ENCODE results near the gene GIPR.
A peak's percentile ranks its signal among the peaks of the same experiment; 100 is the strongest.
"Not testable (repeated sequence)": the region's sequence is repeated elsewhere in the genome, so short reads cannot be mapped to it uniquely, and the experiment has no call there.

The GIPR gene

GRCh38 chr19:45645631-45646344 lies 22.2 kb upstream of the GIPR start:
- peak in 1 of 2 donors; percentile 43 for DNase-seq

DNA sequence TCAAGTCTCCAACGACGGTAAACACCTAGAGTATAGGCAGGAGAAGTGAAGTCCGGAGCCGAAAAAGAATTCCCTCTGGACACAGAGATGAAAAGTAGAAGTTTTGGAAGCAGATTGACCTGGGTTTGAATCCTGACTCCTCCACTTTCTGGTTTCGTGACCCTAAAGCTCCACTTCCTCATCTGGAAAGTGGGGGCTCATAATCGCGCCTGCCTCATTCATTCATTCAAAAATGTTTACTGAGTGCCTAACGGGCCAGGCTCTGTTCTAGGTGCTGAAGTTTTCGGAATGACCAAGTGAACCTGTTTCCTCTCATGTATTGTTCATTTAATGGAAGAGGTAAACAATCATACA lies 21.7 kb upstream of the GIPR start:
- no peak for DNase-seq

GRCh38 chr19:45650722-45651121 lies 17.3 kb upstream of the GIPR start:
- no peak for DNase-seq

- DNase-seq: no peak
Measured at GRCh38 chr19:45653634-45654033, 14.4 kb upstream of the GIPR start.

DNA sequence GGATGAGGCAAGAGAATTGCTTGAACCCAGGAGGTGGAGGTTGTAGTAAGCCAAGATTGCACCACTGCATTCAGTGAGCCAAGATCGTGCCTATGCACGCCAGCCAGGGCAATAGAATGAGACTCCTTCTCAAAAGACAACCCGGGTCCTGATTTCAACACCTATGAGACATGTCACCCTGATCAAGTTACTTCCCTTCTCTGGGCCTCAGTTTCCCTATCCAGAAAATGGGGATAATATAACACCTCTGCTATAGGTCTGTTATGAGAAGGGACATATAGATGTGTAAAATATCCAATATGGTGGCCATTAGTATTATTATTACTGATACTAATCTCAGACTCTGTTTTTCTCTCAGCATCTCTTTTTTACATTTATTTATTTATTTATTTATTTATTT lies 12.9 kb upstream of the GIPR start:
- no peak for DNase-seq

DNA sequence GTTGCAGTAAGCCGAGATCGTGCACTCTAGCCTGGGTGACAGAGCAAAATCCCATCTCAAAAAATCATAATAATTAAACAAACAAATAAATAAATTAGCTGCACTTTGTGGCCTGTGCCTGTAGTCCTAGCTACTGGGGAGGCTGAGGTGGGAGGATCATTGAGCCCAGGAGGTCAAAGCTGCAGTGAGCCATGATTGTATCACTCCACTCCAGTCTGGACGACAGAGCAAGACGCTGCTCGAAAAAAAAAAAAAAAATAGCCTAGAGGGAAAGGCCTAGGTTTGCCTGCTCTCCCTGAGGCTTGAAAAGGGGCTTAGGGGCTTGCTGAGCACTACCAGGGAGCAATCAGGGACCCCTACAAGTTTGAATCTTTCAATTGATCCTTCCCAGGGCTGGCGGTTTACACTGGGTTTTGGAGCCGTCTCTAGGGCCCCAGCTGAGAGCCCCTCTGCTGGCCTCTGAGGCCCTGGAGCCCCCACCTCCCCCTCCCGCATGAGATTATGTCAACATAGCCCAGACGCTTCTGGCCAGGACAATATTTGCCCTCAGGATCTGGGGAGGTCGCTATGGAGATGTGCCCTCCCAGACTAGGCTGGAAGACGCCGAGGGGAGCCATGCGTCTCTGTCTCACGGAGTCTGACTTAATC lies 10.4 kb upstream of the GIPR start:
- no peak for DNase-seq

GRCh38 chr19:45659096-45659729 lies 8.8 kb upstream of the GIPR start:
- no peak for DNase-seq

DNA sequence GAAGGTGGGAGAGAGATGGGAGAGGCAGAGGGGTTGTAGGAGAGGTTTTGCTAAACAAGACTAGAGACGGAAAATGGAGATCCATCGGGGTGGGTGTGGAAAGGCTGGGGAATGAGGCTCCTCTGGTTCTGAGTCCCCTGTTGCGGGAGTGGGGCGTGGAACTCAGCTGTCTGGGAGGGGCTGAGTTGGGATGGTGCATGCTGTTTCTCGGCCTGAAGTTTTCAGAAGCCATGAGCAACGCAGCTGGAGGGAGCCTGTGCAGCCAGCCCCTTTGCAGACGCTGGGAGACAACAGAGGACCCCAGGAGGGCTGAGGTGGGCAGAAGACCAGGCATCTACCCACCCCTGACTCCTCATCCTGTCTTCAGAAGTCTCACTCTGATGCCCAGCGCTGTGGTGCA lies 7.4 kb upstream of the GIPR start:
- no peak for DNase-seq

GRCh38 chr19:45663800-45664199 lies 4.2 kb upstream of the GIPR start:
- DNase-seq: no peak

DNA sequence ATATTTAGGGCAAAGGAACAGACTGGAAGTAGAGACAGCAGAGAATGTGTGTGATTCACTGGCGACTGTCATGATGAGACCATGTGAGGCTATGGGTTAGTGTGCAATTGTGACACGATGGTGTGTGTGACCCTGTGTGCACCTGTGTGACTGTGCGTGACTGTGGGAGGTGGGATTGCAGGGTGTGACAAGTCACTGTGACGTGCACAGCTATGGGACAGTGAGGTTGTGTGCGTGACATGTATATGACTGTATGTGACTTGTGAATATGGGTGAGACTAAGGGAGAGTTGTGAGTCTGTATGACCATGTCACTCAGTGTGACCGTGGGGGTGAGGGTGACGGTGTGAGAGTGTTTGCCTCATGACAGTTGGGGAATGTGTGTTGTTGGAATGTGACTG lies 3.4 kb upstream of the GIPR start:
- no peak for DNase-seq

- DNase-seq: no peak
Measured at GRCh38 chr19:45668342-45668871, 386 bp downstream of the GIPR start.

- DNase-seq: peak in 1 of 2 donors; percentile 63
Measured at GRCh38 chr19:45670670-45671453, 2.8 kb downstream of the GIPR start.

DNA sequence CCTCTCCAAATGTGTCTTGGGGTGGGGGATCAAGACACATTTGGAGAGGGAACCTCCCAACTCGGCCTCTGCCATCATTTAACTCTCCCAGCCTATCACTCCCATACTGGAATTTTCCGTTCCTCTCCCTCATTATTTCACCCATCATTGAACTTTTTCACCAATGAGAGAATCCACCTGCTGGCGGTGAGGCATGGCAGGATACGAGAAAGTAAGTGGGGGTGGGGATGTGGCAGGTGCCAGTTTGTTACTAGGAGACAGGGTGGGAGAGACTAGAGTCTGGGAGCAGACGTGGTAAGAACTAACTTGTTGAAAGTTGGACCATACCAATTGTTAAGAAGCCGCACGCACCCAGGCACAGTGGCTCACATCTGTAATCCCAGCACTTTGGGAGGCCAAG lies 6.9 kb downstream of the GIPR start:
- no peak for DNase-seq

DNA sequence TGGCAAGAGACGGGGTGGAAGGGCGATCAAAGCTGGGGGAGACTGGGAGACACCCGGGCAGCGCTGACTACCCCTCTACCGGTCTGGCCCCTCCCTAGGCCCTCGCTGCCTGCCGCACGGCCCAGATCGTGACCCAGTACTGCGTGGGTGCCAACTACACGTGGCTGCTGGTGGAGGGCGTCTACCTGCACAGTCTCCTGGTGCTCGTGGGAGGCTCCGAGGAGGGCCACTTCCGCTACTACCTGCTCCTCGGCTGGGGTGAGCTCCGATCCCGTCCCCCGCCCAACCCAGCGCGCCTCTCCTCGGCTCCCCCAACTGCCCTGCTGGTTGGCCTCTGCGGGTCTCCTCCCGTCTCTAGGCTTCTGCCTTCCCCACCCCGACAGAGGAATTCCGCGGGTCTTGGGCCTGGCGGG lies 8.8 kb downstream of the GIPR start:
- no peak for DNase-seq

DNA sequence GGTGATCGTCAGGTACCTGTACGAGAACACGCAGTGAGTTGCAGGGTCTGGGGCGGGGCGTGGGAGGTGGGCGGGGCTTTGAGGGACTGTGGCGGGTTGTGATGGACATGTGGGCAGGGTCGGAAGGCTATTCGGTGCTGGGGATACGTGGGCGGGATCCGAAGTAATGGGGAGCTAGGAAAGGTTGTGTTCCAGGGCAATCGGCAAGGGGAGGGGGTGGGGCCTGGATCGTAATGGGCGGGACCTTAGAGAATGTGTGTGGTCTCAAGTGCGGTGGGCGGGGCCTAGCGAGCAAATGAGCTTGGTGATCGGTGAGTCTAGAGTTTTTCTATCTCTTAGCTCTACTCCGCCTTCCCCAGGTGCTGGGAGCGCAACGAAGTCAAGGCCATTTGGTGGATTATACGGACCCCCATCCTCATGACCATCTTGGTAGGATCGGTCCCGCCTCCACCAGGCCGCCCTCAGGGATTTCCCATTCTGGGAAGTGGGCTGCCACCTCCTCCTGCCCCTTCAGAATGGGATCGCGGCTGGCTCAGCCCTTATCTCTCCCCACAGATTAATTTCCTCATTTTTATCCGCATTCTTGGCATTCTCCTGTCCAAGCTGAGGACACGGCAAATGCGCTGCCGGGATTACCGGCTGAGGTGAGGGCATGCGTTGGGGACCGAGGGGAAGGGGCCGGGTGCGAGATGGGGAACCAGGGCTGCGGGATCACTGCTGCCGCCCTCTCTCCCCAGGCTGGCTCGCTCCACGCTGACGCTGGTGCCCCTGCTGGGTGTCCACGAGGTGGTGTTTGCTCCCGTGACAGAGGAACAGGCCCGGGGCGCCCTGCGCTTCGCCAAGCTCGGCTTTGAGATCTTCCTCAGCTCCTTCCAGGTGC lies 9.6 kb downstream of the GIPR start:
- DNase-seq: peak in 1 of 2 donors; percentile 3

DNA sequence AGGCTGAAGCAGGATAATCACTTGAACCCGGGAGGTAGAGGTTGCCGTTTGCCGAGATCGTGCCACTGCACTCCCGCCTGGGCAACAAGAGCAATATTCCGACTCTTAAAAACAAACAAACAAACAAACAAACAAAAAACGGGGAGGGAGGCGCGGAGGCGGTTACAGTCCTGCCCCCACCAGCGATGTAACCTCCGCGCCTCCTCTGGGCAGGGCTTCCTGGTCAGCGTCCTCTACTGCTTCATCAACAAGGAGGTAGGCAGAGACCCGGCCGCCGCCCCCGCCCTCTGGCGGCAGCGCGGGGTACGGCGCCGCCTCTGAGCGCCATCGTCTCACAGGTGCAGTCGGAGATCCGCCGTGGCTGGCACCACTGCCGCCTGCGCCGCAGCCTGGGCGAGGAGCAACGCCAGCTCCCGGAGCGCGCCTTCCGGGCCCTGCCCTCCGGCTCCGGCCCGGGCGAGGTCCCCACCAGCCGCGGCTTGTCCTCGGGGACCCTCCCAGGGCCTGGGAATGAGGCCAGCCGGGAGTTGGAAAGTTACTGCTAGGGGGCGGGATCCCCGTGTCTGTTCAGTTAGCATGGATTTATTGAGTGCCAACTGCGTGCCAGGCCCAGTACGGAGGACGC lies 13.5 kb downstream of the GIPR start:
- DNase-seq: peak; percentile 31 to 54

DNA sequence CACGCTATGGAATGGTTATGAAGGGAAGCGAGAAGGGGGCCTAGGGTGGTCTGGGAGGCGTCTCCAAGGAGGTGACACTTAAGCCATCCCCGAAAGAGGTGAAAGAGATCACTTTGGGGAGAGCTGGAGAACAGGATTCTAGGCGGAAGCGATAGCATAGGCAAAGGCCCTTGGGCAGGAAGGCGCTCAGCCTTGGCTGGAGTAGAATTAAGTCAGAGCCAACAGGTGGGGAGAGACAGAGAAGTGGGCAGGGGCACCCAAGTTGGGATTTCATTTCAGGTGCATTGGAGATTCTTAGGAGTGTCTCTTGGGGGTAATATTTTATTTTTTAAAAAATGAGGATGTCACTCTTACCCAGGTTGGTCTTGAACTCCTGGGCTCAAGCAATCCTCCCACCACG lies 14.1 kb downstream of the GIPR start:
- DNase-seq: no peak

DNA sequence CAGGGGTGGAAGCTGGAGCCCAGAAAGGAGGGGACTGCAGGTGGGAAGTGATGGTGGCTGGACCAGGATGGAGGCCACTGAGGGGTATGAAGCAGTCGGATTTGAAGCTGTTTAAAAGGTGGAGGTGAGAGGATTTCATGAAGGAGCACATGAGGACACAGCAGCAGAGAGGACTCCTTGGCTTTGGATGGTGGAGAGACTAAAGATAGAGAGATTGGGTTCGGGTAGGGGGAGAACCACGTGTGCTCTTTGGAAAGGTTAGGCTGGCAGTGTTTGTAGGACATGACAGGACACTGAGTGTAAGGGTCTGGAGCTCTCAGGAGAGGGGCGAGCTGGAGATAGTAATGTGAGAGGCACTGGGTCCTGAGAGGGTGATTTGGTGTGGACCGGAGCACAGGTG lies 14.9 kb downstream of the GIPR start:
- DNase-seq: no peak

DNA sequence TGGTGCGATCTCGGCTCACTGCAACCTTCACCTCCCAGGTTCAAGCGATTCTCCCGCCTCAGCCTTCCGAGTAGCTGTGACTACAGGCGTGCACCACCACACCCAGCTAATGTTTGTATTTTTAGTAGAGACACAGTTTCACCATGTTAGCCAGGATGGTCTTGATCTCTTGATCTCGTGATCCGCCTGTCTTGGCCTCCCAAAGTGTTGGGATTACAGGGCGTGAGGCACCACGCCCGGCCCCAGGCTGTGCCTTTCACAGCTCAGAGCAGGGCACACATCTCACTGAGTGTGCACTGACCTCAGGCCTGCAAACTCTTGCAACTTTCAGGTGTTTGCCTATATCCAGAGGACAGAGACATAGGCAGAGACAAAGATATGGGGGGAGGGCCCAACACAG lies 17.0 kb downstream of the GIPR start:
- DNase-seq: not testable (repeated sequence)

DNA sequence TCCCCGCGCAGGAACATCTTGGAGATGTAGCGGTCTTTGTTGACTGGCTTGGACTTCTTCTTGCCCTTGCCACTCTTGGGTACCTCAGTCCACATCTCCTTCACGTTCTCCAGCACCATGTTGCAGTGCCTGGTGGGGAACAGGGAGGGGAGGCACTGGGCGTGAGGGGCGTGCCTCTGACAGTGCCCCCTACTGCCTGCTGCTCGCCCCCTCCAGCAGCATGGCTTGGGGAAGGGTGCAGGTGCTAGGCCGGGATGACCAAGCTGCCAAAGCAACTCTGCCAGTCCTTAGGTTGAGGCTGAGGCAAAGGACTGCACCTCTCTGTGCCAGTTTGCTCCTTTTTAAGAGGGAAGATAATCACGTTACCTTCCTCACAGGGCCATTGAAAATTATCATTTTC lies 19.6 kb downstream of the GIPR start:
- no peak for DNase-seq

GRCh38 chr19:45691516-45692186 lies 23.6 kb downstream of the GIPR start, which contains the start of gene SNRPD2:
TSS of gene SNRPD2 (minus strand) at chr19:45691953. CDS start at chr19:45691888, 65 bp downstream.
- peak in 1 of 2 donors; percentile 91 for DNase-seq
